Thymus (tissue), 11 donors: ENCODE results near the gene FRMD4A. TPM values are rescaled to one million over a fixed set of nuclear protein-coding genes. Genes with fewer than 3 reads are reported as not detected.

Experiments
- DNase-seq, 9 donors: peaks; one replicate each; pipeline ENCODE4 v3.0.0-alpha.2; 2013; ENCODE audit warnings: low spot score in 9 of 9, low read depth in 6 of 9, missing footprints in 1 of 9
- H3K27ac ChIP-seq, 2 donors: one replicate each; pipeline ENCODE4 v1.5.1; 2013; ENCODE audit warnings: control low read depth in 1 of 2, low read depth in 1 of 2, low read length in 1 of 2, mild to moderate bottlenecking in 1 of 2, moderate library complexity in 1 of 2
- H3K27me3 ChIP-seq, 2 donors: one replicate each; pipeline ENCODE4 v1.5.1; 2013; ENCODE audit warnings: low read length in 1 of 2; ENCODE audit not compliant: control insufficient read depth in 2 of 2, insufficient read depth in 1 of 2
- H3K36me3 ChIP-seq, 2 donors: one replicate each; pipeline ENCODE4 v1.5.1; 2013; ENCODE audit warnings: low read length in 1 of 2, mild to moderate bottlenecking in 1 of 2, moderate library complexity in 1 of 2; ENCODE audit not compliant: control insufficient read depth in 2 of 2, insufficient read depth in 2 of 2
- H3K4me1 ChIP-seq, 2 donors: one replicate each; pipeline ENCODE4 v1.5.1; 2013; ENCODE audit warnings: low read length in 2 of 2; ENCODE audit not compliant: control insufficient read depth in 2 of 2, insufficient read depth in 2 of 2
- H3K4me3 ChIP-seq, 2 donors: one replicate each; pipeline ENCODE4 v1.5.1; 2013; ENCODE audit warnings: low read length in 2 of 2, control low read depth in 1 of 2, mild to moderate bottlenecking in 1 of 2
- H3K9me3 ChIP-seq, 2 donors: one replicate each; pipeline ENCODE4 v1.5.1; 2013; ENCODE audit warnings: low read length in 1 of 2, mild to moderate bottlenecking in 1 of 2; ENCODE audit not compliant: control insufficient read depth in 2 of 2, insufficient read depth in 1 of 2
- WGBS: extraction: QIAGEN DNeasy Blood & Tissue Kit; methylation state at CpG from one replicate; pipeline ENCODE4 v1.1.7; 2013; 5-methylcytosine and 5-hydroxymethylcytosine counted together
- polyA plus RNA-seq: library from polyadenylated mRNA; stranded (reverse); fragments of 200-250 nt; gene quantifications from one replicate; pipeline ENCODE4 v1.2.3, GENCODE V29; 2013
- total RNA-seq: library from RNA; stranded (reverse); fragments of 120-200 nt; gene quantifications from one replicate; pipeline ENCODE4 v1.2.4, GENCODE V29; 2013
- donor health status: healthy.

The FRMD4A gene
- total and polyA plus RNA-seq, 2 donors: 13.3 to 16.2 TPM

- Histone ChIP-seq H3K4me3 (no peak overlapping the region), H3K36me3 (no peaks in the 10 kb centered on the region), H3K27ac (no peak overlapping the region), H3K9me3 (no peaks in the 10 kb centered on the region), H3K4me1 (no peaks in the 10 kb centered on the region), H3K27me3 (peaks cover 0 to 5% of the 10 kb centered on the region in 2 donors)
- DNase-seq: no peak
- WGBS: 86% methylated on average over 20 of the region's 20 CpGs
These were observed 167.2 kb downstream of the FRMD4A start for GRCh38 chr10:14163377-14164086.

- no peak for DNase-seq
- H3K27ac ChIP-seq: no peak overlapping the region
- no peaks in the 10 kb centered on the region for H3K36me3 ChIP-seq
- H3K27me3 ChIP-seq: peaks cover 0 to 5% of the 10 kb centered on the region in 2 donors
- WGBS: 87% methylated on average over 5 of the region's 5 CpGs
- no peaks in the 10 kb centered on the region for H3K4me1 ChIP-seq
- H3K4me3 ChIP-seq: no peak overlapping the region
- no peaks in the 10 kb centered on the region for H3K9me3 ChIP-seq
These were observed 167.9 kb downstream of the FRMD4A start for GRCh38 chr10:14162629-14163344.

- 97% methylated on average over 5 of the region's 5 CpGs for WGBS
- H3K4me3 ChIP-seq: no peak overlapping the region
- H3K27ac ChIP-seq: no peak overlapping the region
These were observed 168.7 kb downstream of the FRMD4A start for GRCh38 chr10:14162061-14162460.

GRCh38 chr10:14160299-14160698 is 170.4 kb downstream of the FRMD4A start:
- Histone ChIP-seq H3K36me3 (no peaks in the 10 kb centered on the region), H3K4me3 (no peak overlapping the region), H3K4me1 (no peaks in the 10 kb centered on the region), H3K9me3 (no peaks in the 10 kb centered on the region), H3K27ac (no peak overlapping the region), H3K27me3 (peaks cover 0 to 5% of the 10 kb centered on the region in 2 donors)
- WGBS: 93% methylated on average over 1 of the region's 1 CpG
- DNase-seq: no peak

More at GRCh38 chr10:14162061-14162460, 168.7 kb downstream of the FRMD4A start:
- Histone ChIP-seq H3K9me3 (no peaks in the 10 kb centered on the region), H3K4me1 (no peaks in the 10 kb centered on the region), H3K36me3 (no peaks in the 10 kb centered on the region), H3K27me3 (peaks cover 0 to 5% of the 10 kb centered on the region in 2 donors)
- no peak for DNase-seq

- Histone ChIP-seq H3K27me3 (no peaks in the 10 kb centered on the region), H3K27ac (no peak overlapping the region), H3K36me3 (no peaks in the 10 kb centered on the region), H3K4me3 (no peak overlapping the region), H3K4me1 (no peaks in the 10 kb centered on the region), H3K9me3 (no peaks in the 10 kb centered on the region)
- no peak for DNase-seq
These were observed 172.1 kb downstream of the FRMD4A start for GRCh38 chr10:14158575-14158974.

- no peaks in the 10 kb centered on the region for H3K36me3 ChIP-seq
- H3K9me3 ChIP-seq: no peaks in the 10 kb centered on the region
- no peak for DNase-seq
- 98% methylated on average over 5 of the region's 5 CpGs for WGBS
- no peak overlapping the region for H3K27ac ChIP-seq
- H3K4me3 ChIP-seq: no peak overlapping the region
- H3K4me1 ChIP-seq: no peaks in the 10 kb centered on the region
- no peaks in the 10 kb centered on the region for H3K27me3 ChIP-seq
These were observed 174.6 kb downstream of the FRMD4A start for GRCh38 chr10:14156104-14156503.

GRCh38 chr10:14153570-14154055 is 177.1 kb downstream of the FRMD4A start:
- Histone ChIP-seq H3K27ac (no peak overlapping the region), H3K36me3 (no peaks in the 10 kb centered on the region), H3K27me3 (no peaks in the 10 kb centered on the region), H3K4me3 (no peak overlapping the region), H3K4me1 (no peaks in the 10 kb centered on the region), H3K9me3 (no peaks in the 10 kb centered on the region)
- 90% methylated on average over 17 of the region's 17 CpGs for WGBS
- no peak for DNase-seq

GRCh38 chr10:14151571-14151970 is 179.2 kb downstream of the FRMD4A start:
- Histone ChIP-seq H3K36me3 (no peaks in the 10 kb centered on the region), H3K27ac (no peak overlapping the region), H3K9me3 (no peaks in the 10 kb centered on the region), H3K4me1 (no peaks in the 10 kb centered on the region), H3K4me3 (no peak overlapping the region), H3K27me3 (no peaks in the 10 kb centered on the region)
- DNase-seq: no peak
- WGBS: 90% methylated on average over 1 of the region's 1 CpG

- H3K9me3 ChIP-seq: no peaks in the 10 kb centered on the region
- H3K4me3 ChIP-seq: no peak overlapping the region
- no peaks in the 10 kb centered on the region for H3K4me1 ChIP-seq
- 93% methylated on average over 4 of the region's 4 CpGs for WGBS
- no peak overlapping the region for H3K27ac ChIP-seq
- no peaks in the 10 kb centered on the region for H3K27me3 ChIP-seq
- DNase-seq: no peak
- no peaks in the 10 kb centered on the region for H3K36me3 ChIP-seq
These were observed 180.2 kb downstream of the FRMD4A start for GRCh38 chr10:14150526-14150925.
